Smooth muscle cell (in vitro differentiated cells): ENCODE data around the gene SNRPD2. TPM values are rescaled to one million over a fixed set of nuclear protein-coding genes. Genes with fewer than 3 reads are reported as not detected.

Source experiments
- DNase-seq: peaks from one replicate; lab custom pipeline; 2025; ENCODE audit not compliant: unreplicated experiment; lab: John Stamatoyannopoulos, UW
- H2AFZ ChIP-seq: fragments of 200-600 bp; sonication (generic); 2 replicates; pipeline ENCODE4 v1.6.0; 2016; ENCODE audit warnings: antibody characterized with exemption, low read depth, mild to moderate bottlenecking
- H3F3A ChIP-seq: fragments of 200-600 bp; sonication (generic); 2 replicates; pipeline ENCODE4 v1.6.0; 2017; ENCODE audit warnings: antibody characterized with exemption, low read depth
- H3K27ac ChIP-seq: fragments of 200-600 bp; sonication (generic); 2 replicates; pipeline ENCODE4 v1.5.1; 2016; ENCODE audit warnings: low read depth, mild to moderate bottlenecking
- H3K27me3 ChIP-seq: fragments of 200-600 bp; sonication (generic); 2 replicates; pipeline ENCODE4 v1.6.1; 2016; ENCODE audit warnings: low read depth, mild to moderate bottlenecking
- H3K36me3 ChIP-seq: fragments of 200-600 bp; sonication (generic); 2 replicates; pipeline ENCODE4 v1.5.1; 2016; ENCODE audit warnings: low read depth
- H3K4me1 ChIP-seq: fragments of 200-600 bp; sonication (generic); 2 replicates; pipeline ENCODE4 v1.5.1; 2016; ENCODE audit warnings: low read depth
- H3K4me2 ChIP-seq: fragments of 200-600 bp; sonication (generic); 2 replicates; pipeline ENCODE4 v1.6.0; 2016; ENCODE audit warnings: mild to moderate bottlenecking
- H3K4me3 ChIP-seq: fragments of 200-600 bp; sonication (generic); 2 replicates; pipeline ENCODE4 v1.5.1; 2016; ENCODE audit warnings: mild to moderate bottlenecking
- H3K79me2 ChIP-seq: fragments of 200-600 bp; sonication (generic); 2 replicates; pipeline ENCODE4 v1.6.0; 2016; ENCODE audit warnings: low read depth, mild to moderate bottlenecking
- H3K9ac ChIP-seq: fragments of 200-600 bp; sonication (generic); 2 replicates; pipeline ENCODE4 v1.6.0; 2016; ENCODE audit warnings: low read depth
- H3K9me3 ChIP-seq: fragments of 200-600 bp; sonication (generic); replicated peaks from 2 replicates; pipeline ENCODE4 v1.5.1; 2016; ENCODE audit warnings: low read depth
- H4K20me1 ChIP-seq: fragments of 200-600 bp; sonication (generic); 2 replicates; pipeline ENCODE4 v1.6.0; 2016; ENCODE audit warnings: low read depth
- WGBS: methylation state at CpG from one replicate; pipeline ENCODE4 v1.1.7; 2016; ENCODE audit warnings: low lambda C conversion rate; 5-methylcytosine and 5-hydroxymethylcytosine counted together
- polyA plus RNA-seq: library from polyadenylated mRNA; unstranded; fragments of >200 nt; fragmentation: Nextera tagmentation; extraction: Ambion mirVana; gene quantifications from 2 replicates; pipeline ENCODE4 v1.2.1, GENCODE V29; 2016
- total RNA-seq: library from RNA; depleted of rRNA; stranded (reverse); fragments of >200 nt; gene quantifications from 2 replicates; pipeline ENCODE4 v1.2.3, GENCODE V29; 2014
- TF ChIP-seq, protein P1 (sequence below): fragments of 200-600 bp; sonication (generic); IDR thresholded peaks from 2 replicates; pipeline ENCODE4 v1.5.1; 2017; ENCODE audit warnings: borderline replicate concordance, mild to moderate bottlenecking, antibody characterized with exemption; ENCODE audit not compliant: insufficient read depth, poor library complexity, severe bottlenecking

Gene SNRPD2
- total and polyA plus RNA-seq, 2 experiments from 2014 or later = 234 to 690 TPM

- Histone ChIP-seq H3K9ac (no peak overlapping the region), H3K4me1 (peaks cover 12% of the 10 kb centered on the region), H2AFZ (no peak overlapping the region), H4K20me1 (no peaks in the 10 kb centered on the region), H3K36me3 (no peaks in the 10 kb centered on the region), H3K4me2 (peak overlapping the region; percentile 80), H3K9me3 (no peaks in the 10 kb centered on the region), H3K27ac (no peak overlapping the region), H3K27me3 (no peaks in the 10 kb centered on the region), H3F3A (no peaks in the 10 kb centered on the region), H3K4me3 (peak overlapping the region; percentile 41), H3K79me2 (no peaks in the 10 kb centered on the region)
- TF ChIP-seq, protein P1, sequence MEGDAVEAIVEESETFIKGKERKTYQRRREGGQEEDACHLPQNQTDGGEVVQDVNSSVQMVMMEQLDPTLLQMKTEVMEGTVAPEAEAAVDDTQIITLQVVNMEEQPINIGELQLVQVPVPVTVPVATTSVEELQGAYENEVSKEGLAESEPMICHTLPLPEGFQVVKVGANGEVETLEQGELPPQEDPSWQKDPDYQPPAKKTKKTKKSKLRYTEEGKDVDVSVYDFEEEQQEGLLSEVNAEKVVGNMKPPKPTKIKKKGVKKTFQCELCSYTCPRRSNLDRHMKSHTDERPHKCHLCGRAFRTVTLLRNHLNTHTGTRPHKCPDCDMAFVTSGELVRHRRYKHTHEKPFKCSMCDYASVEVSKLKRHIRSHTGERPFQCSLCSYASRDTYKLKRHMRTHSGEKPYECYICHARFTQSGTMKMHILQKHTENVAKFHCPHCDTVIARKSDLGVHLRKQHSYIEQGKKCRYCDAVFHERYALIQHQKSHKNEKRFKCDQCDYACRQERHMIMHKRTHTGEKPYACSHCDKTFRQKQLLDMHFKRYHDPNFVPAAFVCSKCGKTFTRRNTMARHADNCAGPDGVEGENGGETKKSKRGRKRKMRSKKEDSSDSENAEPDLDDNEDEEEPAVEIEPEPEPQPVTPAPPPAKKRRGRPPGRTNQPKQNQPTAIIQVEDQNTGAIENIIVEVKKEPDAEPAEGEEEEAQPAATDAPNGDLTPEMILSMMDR = peak; percentile 95
- peak; percentile 52 for DNase-seq
- WGBS = 9% methylated on average over 51 of the region's 51 CpGs
Measured at GRCh38 chr19:45681391-45682015, 10.2 kb downstream of the SNRPD2 start.

GRCh38 chr19:45677351-45678230, 14.2 kb downstream of the SNRPD2 start:
- Histone ChIP-seq H3K4me1 (peaks cover 13% of the 10 kb centered on the region), H3K9me3 (no peaks in the 10 kb centered on the region), H3K9ac (no peak overlapping the region), H3K4me3 (peak overlapping the region; percentile 48), H3K36me3 (no peaks in the 10 kb centered on the region), H3K27ac (no peak overlapping the region), H2AFZ (no peak overlapping the region), H3K79me2 (no peaks in the 10 kb centered on the region), H3K4me2 (peak overlapping the region; percentile 89), H4K20me1 (no peaks in the 10 kb centered on the region), H3F3A (no peaks in the 10 kb centered on the region), H3K27me3 (no peaks in the 10 kb centered on the region)
- TF ChIP-seq, protein P1 = peak; percentile 19
- peak; percentile 14 for DNase-seq
- WGBS = 3% methylated on average over 49 of the region's 49 CpGs

GRCh38 chr19:45676851-45677263, 14.9 kb downstream of the SNRPD2 start:
- Histone ChIP-seq H3F3A (no peaks in the 10 kb centered on the region), H3K4me2 (peak overlapping the region; percentile 89), H3K79me2 (no peaks in the 10 kb centered on the region), H3K9me3 (no peaks in the 10 kb centered on the region), H3K9ac (no peak overlapping the region), H2AFZ (no peak overlapping the region), H3K36me3 (no peaks in the 10 kb centered on the region), H3K27ac (no peak overlapping the region), H3K4me1 (peaks cover 13% of the 10 kb centered on the region), H3K4me3 (peak overlapping the region; percentile 48), H3K27me3 (no peaks in the 10 kb centered on the region), H4K20me1 (no peaks in the 10 kb centered on the region)
- TF ChIP-seq, protein P1 = no peak
- WGBS = 7% methylated on average over 27 of the region's 28 CpGs
- no peak for DNase-seq
